ENCODE results near the gene SEZ6.

GRCh38 chr17:28910534-28910933 lies 95.3 kb downstream of the SEZ6 start:
- TF ChIP-seq CTCF (IDR thresholded peaks at IDR 0.05) (no peak), EZH2 (IDR thresholded peaks at IDR 0.05; ENCODE audit: borderline replicate concordance, insufficient read depth, low read depth, low read length, poor library complexity, severe bottlenecking) (no peak)
